ENCODE measurements around the gene FLAD1.

DNA sequence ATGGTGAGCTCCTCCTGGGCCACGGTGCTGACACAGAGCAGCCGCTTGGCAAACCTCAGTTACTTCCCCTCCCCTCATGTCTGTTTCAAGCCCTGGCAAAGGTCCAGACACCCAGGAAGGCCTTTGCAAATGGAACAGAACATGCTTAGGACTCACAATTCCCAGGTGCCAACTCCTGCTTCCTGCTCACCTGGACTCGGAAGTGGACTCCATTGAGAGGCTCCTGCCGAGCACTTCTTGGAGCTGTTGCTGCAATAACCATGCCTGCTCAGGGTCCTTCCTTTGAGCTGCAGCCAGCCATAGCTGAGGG, 39.7 kb downstream of the FLAD1 start:
- TF ChIP-seq ARNT (IDR thresholded peaks at IDR 0.05) (no peak), SP1 (IDR thresholded peaks at IDR 0.05) (no peak), FOXA1 (IDR thresholded peaks at IDR 0.05) (no peak), FOXK2 (IDR thresholded peaks at IDR 0.05) (no peak), BHLHE40 (IDR thresholded peaks at IDR 0.05; ENCODE audit: borderline replicate concordance) (no peak), NFRKB (IDR thresholded peaks at IDR 0.05) (no peak), ELF4 (IDR thresholded peaks at IDR 0.05) (no peak), HDGF (IDR thresholded peaks at IDR 0.05; ENCODE audit: borderline replicate concordance) (no peak), FOXM1 (IDR thresholded peaks at IDR 0.05; ENCODE audit: borderline replicate concordance) (no peak), LEF1 (IDR thresholded peaks at IDR 0.05; ENCODE audit: borderline replicate concordance) (no peak), TARDBP (IDR thresholded peaks at IDR 0.05) (no peak), ZNF384 (IDR thresholded peaks at IDR 0.05) (no peak), SUZ12 (IDR thresholded peaks at IDR 0.05) (no peak)
- TF ChIP-seq, protein P1, sequence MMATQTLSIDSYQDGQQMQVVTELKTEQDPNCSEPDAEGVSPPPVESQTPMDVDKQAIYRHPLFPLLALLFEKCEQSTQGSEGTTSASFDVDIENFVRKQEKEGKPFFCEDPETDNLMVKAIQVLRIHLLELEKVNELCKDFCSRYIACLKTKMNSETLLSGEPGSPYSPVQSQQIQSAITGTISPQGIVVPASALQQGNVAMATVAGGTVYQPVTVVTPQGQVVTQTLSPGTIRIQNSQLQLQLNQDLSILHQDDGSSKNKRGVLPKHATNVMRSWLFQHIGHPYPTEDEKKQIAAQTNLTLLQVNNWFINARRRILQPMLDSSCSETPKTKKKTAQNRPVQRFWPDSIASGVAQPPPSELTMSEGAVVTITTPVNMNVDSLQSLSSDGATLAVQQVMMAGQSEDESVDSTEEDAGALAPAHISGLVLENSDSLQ (IDR thresholded peaks at IDR 0.05): no peak

All from HEK293T (cell line).